GM18517 (cell line): Measurements from ENCODE around the gene CHRD.

ENCODE experiments used
- ATAC-seq: cut with Tn5 transposase; IDR thresholded peaks from one replicate; pipeline ENCODE4 v1.9.1; 2021; ENCODE audit warnings: mild to moderate bottlenecking, moderate library complexity; ENCODE audit not compliant: unreplicated experiment

Gene CHRD

DNA sequence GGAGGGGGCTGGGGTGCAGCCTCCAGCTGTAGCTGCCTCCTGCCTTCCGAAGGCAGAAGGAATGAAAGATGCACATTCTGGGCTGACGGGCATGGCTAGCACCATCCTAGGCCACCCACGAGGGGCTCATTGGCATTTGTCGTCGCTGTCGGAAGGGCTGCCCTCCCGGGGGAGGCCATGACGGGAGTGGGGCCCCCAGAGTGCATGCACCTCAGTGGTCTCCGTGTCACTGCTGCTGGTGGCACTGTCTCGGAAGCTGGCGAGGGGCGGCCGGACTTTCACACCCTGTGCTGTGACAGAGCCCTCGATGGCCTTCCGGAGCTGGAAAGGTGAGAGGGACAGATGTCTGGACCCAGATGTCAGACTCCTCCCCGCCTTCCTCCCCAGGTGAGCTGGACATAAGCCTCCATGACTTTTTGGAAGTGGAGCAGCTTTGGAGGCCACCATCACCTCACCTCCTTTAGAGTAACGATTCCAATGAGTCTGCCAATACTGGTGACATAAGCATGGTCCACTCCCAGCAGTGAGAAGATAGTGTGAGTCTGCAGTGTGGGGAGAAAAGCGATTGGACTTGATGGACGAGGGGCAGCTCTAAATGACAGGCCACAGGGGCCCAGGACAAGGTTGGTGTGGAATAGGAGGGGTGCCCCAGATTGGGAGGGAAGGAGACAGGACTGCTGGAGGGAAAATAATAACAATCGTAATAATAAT lies 33.2 kb upstream of the CHRD start:
- ATAC-seq = no peak

DNA sequence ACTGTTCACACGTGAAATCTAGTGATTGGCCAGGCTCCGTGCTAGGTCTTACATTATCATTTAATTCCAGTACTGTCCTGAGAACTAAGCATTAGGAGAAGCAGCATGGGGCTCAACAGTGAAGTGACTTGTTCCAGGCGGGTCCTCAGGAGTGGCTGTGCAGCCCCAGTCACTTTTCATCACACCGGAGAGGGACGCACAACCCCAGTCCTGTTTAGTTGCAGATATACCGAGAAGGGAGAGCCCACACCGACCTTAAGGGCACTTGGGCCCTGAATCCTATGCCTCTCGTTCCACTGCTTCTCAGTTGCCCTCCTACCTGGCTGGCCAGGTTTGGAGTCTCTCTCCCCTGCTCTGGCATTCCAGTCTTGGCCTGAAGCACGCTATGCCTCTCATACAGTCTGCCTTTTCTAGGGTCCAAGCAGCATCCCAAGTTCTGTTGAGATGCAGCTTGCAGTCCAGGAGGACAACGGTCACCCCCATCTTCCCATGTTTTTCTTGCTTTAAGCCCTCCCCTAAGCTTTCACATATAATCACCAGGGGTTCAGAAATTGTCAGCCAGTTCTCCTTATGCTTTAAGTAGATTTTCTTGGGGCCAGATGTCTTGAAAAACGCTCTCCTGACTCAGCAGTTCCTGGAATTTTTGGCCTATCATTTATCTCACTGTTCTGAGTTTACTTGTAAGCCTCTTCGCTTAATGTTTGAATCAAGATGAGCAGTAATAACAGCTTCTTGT lies 32.4 kb upstream of the CHRD start:
- no peak for ATAC-seq

DNA sequence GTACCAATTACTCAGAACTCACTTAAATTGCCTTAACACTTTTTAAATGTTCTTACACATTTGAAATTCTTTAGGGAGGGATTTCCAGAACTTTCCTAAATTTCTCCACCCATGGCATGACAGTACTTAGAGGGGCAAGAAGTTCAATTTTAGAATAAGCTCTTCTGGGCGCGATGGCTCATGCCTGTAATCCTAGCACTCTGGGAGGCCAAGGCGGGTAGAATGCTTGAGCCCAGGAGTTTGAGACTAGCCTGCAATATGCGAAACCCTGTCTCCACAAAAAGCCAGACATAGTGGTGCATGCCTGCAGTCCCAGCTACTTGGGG lies 31.8 kb upstream of the CHRD start:
- ATAC-seq = no peak

DNA sequence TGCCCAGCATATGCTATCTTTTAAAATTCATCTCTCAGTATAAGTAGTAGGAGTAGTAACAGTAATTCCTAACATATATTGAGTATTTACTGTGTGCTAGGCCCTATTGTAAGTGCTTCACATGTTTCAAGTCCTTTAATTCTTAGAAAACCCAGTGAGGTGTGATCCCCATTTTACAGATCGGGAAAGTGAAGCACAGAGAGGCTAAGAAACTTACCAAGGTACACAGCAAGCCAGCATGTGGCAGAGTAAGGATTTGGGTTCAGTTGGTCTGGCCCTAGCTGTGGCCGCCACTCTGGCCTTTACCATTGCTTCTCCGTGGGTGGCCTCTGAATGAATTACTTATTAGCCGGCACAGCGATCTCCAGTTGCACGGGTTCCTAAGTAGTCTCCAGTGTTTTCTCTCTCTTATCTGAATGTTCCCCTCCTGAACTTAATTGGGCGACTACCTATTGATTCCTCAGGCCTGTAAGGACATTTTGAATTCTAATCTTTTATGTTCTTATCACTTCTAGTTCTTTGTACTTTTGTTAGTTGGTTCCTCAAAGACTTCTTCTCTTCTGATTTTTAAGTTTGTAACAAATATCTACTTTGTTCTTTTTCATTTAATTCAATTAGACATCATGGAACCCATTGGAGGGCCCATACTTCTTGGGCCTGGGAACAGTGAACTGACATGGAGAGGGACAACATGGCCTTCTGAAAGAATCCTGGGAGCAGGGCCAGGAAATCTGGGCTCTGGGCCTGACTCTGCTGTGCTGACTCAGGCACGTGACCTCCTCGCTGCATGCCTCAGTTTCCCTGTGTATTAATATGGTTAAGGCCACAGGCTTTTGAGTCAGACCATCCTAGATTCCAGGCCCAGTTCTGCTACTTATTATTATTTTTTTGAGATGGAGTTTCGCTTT lies 30.0 kb upstream of the CHRD start:
- no peak for ATAC-seq

DNA sequence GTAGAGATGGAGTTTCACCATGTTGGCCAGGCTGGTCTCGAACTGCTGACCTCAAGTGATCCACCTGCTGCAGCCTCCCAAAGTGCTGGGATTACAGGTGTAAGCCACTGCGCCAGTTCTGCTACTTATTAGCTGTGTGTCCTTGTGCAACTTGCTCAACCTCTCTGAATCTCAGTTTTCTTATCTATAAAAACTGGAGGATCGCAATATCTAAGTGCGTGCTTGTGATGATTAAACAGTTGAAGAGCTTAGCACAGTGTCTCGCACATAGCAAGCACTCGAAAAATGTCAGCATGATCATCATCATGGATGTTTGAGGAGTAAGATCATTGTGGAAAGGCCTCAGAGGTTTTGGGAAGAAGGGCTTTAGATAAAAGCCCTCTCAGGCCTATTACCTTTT lies 29.2 kb upstream of the CHRD start:
- ATAC-seq = no peak

- no peak for ATAC-seq
These were observed 28.2 kb upstream of the CHRD start for GRCh38 chr3:184351511-184352148.

- ATAC-seq = no peak
These were observed 27.6 kb upstream of the CHRD start for GRCh38 chr3:184352149-184352785.

DNA sequence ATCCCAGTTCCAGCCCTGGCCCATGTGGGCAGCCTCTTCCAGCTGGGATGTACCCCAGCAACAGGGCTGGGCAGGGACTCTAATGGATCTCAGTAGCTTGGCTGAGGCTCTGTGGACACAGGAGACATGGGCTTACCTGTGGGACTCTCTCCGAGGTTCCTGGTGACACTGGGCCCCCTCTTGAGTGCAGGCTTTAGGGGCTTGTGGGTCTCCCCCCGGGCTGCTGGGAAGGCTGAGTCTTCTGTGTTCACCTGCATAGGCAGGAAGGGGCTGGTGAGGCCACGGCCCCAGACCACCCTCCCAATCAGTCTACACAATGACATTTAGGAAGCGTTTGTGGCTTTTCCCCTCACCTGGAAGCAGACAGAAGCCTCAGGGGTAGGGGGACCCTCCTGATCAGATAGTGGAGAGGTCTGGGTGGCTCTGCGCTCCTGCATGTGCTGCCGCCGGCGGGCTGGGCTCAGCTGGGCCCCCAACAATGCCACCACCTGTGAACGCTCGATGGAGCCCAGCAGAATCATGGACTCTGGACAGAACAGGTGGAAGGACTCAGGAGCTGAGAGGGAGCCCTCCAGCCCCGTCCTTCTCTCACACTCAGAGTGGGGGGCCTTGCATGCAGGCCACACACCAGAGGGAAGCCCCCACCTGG lies 26.8 kb upstream of the CHRD start:
- no peak for ATAC-seq

GRCh38 chr3:184353546-184353941 lies 26.3 kb upstream of the CHRD start:
- no peak for ATAC-seq

DNA sequence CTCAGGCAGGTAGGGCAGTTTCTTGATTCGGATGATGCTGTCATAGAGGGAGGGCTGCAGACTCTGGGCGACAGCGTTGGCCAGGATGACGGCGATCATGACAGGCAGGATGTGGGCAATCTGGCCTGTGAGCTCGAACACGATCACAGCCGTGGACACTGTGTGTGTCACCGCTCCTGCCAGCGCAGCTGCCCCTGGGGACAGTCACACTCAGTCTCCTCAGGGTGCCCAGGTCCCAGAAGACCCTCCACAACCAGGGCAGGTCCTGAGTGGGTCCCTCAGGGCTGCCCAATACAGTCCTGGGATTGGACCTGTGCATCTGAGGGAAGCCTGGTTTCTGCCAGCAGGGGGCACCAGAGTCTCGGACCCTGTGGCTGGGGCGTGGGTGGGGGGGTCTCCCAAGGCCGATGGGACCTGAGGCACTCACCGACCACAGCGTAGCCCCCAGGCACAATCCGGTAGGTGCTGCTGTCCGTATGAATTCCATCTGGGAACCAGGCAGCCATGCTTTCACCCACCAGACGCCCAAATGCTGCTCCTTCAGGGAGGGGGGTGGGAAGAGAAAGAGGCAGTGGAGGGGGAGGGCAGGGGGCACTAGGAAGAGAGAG lies 25.6 kb upstream of the CHRD start:
- ATAC-seq = no peak

GRCh38 chr3:184354754-184355153 lies 25.1 kb upstream of the CHRD start:
- ATAC-seq = no peak

- ATAC-seq = no peak
These were observed 24.4 kb upstream of the CHRD start for GRCh38 chr3:184355261-184356040.

GRCh38 chr3:184357248-184358123 lies 22.4 kb upstream of the CHRD start:
- no peak for ATAC-seq

GRCh38 chr3:184358124-184358767 lies 21.6 kb upstream of the CHRD start:
- no peak for ATAC-seq

GRCh38 chr3:184358921-184359350 lies 20.9 kb upstream of the CHRD start:
- no peak for ATAC-seq

DNA sequence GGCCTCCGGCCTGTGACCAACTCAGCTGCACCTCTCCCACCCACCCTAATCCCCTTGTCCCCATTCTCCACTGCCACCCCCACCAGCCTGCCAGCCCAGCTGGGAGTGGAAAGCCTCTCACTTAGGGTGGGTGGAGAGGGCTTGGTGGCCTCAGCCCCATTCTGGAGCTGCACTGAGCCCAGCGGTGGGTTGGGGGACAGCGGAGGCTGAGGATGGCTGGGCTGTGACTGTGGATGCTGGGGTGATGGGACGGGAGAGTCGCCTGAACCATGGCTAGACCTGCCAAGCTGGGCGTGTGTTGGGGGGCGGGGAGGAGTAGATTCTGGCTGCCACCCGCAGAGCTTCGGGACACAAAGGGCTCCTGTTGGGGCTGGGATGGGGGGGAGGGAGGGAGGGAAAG lies 20.2 kb upstream of the CHRD start:
- no peak for ATAC-seq

- ATAC-seq = no peak
These were observed 19.6 kb upstream of the CHRD start for GRCh38 chr3:184360070-184360928.
